ENCODE data around the gene KLF3.
"Not testable (repeated sequence)": the region's sequence is repeated elsewhere in the genome, so short reads cannot be mapped to it uniquely, and the experiment has no call there.

Gene KLF3

DNA sequence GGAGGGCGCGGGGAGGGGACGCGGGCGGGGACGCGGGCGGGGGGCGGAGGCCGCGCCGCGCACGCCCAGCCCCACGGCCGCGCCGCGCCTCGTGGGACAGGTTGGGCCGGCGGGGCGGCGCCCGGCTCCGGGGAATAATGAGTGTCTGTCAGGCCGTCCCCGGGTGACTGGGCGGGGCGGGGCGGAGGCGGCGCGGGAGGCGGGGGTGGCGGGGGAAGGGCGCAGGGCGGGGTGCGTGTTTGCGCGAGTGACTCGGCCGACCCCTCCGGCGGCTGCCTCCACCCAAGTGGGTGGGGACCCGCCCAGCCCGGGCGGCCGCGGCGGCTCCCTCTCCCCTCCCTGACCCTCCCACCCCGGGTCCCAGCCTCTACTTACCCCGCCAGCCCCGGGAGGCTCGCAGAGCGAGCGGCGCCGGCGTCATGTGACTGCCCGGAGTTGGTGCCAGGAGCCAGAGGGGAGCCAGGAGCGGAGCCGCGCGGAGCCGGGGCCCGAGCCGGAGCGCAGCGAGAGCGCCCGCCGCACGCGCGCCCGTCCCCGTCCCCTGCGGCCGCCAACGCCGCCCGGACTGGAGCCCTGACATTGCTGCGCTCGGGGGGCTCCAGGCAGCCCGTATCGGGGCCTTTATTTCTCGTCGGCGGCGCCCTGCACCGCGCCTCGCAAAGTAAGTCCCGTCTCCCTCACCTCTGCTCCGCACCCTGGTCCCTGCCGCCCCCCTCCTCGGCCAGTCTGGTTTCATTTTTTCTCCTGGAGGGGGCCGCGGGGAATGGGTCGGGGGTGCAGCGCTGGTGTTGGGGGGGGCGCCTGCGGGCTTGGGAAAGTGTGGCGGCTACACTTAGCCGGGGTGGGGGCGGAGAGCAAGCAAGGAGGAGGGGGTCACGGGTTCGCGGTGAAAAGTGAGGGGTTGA is at the start of gene KLF3:
KLF3 (plus strand) TSS at position 399 of the 905 bp plus-strand sequence. CDS start 16,427 bp downstream, outside the sequence.
- H3K4me1 ChIP-seq (ENCODE audit: control insufficient read depth, insufficient read depth, low read length): peaks cover 38% of the 10 kb centered on the region
- H3K9ac ChIP-seq (ENCODE audit: low read depth, low read length): peak within 1 kb of the TSS; percentile 82
- H3K4me3 ChIP-seq (ENCODE audit: low read depth, low read length): peak within 1 kb of the TSS; percentile 72
- H3K9me3 ChIP-seq (ENCODE audit: control insufficient read depth, insufficient read depth, low read length): no peaks in the 10 kb centered on the region
- H3K27me3 ChIP-seq (ENCODE audit: control insufficient read depth, insufficient read depth, low read length): peaks cover 19% of the 10 kb centered on the region
- peak within 1 kb of the TSS; percentile 98 for H3K27ac ChIP-seq (ENCODE audit: low read depth, low read length)
- H3K36me3 ChIP-seq (ENCODE audit: control insufficient read depth, insufficient read depth, low read length): no peaks in the 10 kb centered on the region

DNA sequence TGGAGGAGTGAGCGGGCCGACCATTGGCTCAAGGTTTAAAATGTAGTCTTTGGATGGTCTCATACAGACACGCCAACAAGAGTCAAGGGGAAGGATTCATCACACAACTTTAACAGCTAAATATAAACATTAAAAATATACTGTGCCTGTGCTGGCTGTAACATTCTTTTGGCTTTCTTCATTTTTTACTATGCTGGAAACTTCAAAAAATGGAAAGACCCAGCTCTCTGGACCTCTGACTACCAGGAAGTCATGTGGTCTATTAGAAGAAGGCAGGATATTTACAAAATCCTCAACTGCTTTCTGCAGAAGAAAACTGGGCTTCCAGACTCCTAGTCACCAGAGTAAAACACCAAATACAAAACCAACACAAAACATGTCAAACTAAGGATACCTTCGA is 49.8 kb upstream of the KLF3 start:
- no peak overlapping the region for H3K27ac ChIP-seq (ENCODE audit: low read depth, low read length)
- H3K4me3 ChIP-seq (ENCODE audit: low read depth, low read length): no peak overlapping the region
- no peaks in the 10 kb centered on the region for H3K27me3 ChIP-seq (ENCODE audit: control insufficient read depth, insufficient read depth, low read length)
- H3K4me1 ChIP-seq (ENCODE audit: control insufficient read depth, insufficient read depth, low read length): 0 out of 2 replicates have a peak, but pooled peaks cover 3% of the 10 kb centered on the region
- H3K36me3 ChIP-seq (ENCODE audit: control insufficient read depth, insufficient read depth, low read length): no peaks in the 10 kb centered on the region
- no peaks in the 10 kb centered on the region for H3K9me3 ChIP-seq (ENCODE audit: control insufficient read depth, insufficient read depth, low read length)
- no peak overlapping the region for H3K9ac ChIP-seq (ENCODE audit: low read depth, low read length)

DNA sequence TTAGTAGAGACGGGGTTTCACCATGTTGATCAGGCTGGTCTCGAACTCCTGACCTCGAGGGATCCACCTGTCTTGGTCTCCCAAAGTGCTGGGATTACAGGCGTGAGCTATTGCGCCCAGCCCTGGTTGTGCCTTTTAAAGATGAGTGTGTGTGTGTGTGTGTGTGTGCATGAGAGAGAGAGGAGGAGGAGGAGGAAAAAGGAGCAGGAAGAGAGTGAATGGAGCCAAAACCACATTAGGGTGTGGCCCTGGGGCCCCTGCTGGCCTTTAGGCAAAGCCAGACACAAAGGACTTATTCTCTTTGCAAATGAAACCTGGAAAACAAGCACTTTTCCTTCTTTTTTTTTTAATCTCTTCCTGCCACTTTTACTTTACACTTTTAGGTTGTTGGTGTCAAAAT is 48.2 kb upstream of the KLF3 start:
- Histone ChIP-seq H3K4me1 (ENCODE audit: control insufficient read depth, insufficient read depth, low read length) (no peaks in the 10 kb centered on the region), H3K27me3 (ENCODE audit: control insufficient read depth, insufficient read depth, low read length) (no peaks in the 10 kb centered on the region), H3K4me3 (ENCODE audit: low read depth, low read length) (no peak overlapping the region), H3K9me3 (ENCODE audit: control insufficient read depth, insufficient read depth, low read length) (no peaks in the 10 kb centered on the region), H3K27ac (ENCODE audit: low read depth, low read length) (no peak overlapping the region), H3K9ac (ENCODE audit: low read depth, low read length) (no peak overlapping the region), H3K36me3 (ENCODE audit: control insufficient read depth, insufficient read depth, low read length) (no peaks in the 10 kb centered on the region)

DNA sequence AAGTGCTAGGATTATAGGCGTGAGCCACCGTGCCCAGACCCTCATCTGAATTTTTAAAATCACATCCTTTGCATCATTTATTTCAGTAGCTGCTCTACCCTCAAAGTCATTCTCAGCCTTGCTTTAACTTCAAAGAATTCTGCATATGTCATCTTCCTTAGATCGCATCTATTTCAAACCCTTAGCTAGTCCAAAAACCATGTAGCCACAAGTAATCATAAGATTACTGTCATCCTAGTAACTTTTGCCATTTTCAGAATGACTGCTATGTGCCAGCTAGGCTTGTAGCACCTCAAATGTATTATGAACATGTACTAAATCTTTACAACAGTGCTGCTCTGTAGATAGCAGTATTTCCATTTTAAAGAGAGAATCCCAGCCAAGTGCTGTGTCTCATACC is 45.5 kb upstream of the KLF3 start:
- Histone ChIP-seq H3K9ac (ENCODE audit: low read depth, low read length) (no peak overlapping the region), H3K27ac (ENCODE audit: low read depth, low read length) (no peak overlapping the region), H3K4me3 (ENCODE audit: low read depth, low read length) (no peak overlapping the region), H3K27me3 (ENCODE audit: control insufficient read depth, insufficient read depth, low read length) (no peaks in the 10 kb centered on the region), H3K9me3 (ENCODE audit: control insufficient read depth, insufficient read depth, low read length) (no peaks in the 10 kb centered on the region), H3K36me3 (ENCODE audit: control insufficient read depth, insufficient read depth, low read length) (no peaks in the 10 kb centered on the region), H3K4me1 (ENCODE audit: control insufficient read depth, insufficient read depth, low read length) (no peaks in the 10 kb centered on the region)

DNA sequence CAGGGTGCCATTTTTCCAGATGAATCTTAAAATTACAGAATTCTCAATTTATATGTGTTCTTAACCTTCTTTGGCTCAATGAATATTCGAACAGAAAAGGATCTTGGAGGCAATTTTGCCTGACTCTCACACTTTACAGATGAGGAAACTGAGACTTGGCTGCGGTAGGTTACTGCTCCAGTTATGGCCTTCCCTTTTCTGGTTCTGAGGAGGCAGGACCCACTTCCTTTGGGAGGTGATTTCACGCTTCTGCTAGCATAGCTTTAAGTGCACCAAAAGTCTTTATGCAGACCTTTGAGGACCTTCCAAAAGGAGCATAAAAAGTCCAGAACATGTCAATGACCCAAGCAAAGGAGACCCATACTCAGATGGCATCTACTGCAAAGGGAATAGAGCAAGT is 44.7 kb upstream of the KLF3 start:
- Histone ChIP-seq H3K36me3 (ENCODE audit: control insufficient read depth, insufficient read depth, low read length) (no peaks in the 10 kb centered on the region), H3K4me3 (ENCODE audit: low read depth, low read length) (no peak overlapping the region), H3K27me3 (ENCODE audit: control insufficient read depth, insufficient read depth, low read length) (no peaks in the 10 kb centered on the region), H3K4me1 (ENCODE audit: control insufficient read depth, insufficient read depth, low read length) (no peaks in the 10 kb centered on the region), H3K9me3 (ENCODE audit: control insufficient read depth, insufficient read depth, low read length) (no peaks in the 10 kb centered on the region), H3K9ac (ENCODE audit: low read depth, low read length) (no peak overlapping the region), H3K27ac (ENCODE audit: low read depth, low read length) (no peak overlapping the region)

DNA sequence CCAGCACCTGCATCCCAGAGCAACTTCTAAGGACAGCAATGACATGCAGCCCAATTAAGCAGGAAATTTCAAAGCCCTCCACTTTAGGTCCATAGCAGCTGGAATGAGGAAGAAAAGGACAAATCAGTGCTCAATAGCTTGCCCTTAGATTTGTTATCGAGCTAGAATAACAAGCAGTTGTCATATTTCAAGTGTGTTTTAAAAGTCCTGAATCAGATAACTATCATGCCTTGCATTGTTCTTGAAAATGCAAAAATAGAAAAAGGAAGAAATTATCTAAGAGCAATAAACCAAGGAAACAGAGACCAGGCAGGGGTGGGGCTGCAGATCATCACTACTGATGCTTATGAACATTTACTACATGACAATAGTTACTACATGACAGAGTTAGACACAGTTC is 43.9 kb upstream of the KLF3 start:
- H3K27ac ChIP-seq (ENCODE audit: low read depth, low read length): no peak overlapping the region
- no peaks in the 10 kb centered on the region for H3K36me3 ChIP-seq (ENCODE audit: control insufficient read depth, insufficient read depth, low read length)
- H3K4me1 ChIP-seq (ENCODE audit: control insufficient read depth, insufficient read depth, low read length): no peaks in the 10 kb centered on the region
- H3K9ac ChIP-seq (ENCODE audit: low read depth, low read length): no peak overlapping the region
- H3K27me3 ChIP-seq (ENCODE audit: control insufficient read depth, insufficient read depth, low read length): no peaks in the 10 kb centered on the region
- H3K4me3 ChIP-seq (ENCODE audit: low read depth, low read length): no peak overlapping the region
- no peaks in the 10 kb centered on the region for H3K9me3 ChIP-seq (ENCODE audit: control insufficient read depth, insufficient read depth, low read length)

DNA sequence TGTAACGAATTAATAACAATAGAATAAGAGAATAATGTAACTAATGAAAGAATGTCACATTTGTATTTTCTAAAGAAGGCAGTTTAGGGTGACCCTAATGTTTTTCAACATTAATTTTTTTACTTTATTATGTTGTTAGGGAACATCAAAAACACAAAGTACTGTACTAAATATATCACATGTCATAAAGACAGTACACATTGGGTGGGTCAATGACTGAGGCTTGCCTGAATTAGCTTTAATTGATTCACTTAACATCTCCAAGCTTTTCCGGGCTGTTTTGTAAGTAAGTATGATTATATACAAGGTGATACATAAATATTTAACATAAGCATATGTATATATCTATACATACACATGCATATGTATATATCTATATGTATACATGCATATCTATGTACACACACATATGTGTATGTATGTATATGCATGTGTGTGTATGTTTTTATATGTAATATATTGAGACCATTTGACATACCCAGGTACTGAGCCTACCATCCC is 43.4 kb upstream of the KLF3 start:
- no peaks in the 10 kb centered on the region for H3K27me3 ChIP-seq (ENCODE audit: control insufficient read depth, insufficient read depth, low read length)
- no peaks in the 10 kb centered on the region for H3K4me1 ChIP-seq (ENCODE audit: control insufficient read depth, insufficient read depth, low read length)
- no peaks in the 10 kb centered on the region for H3K36me3 ChIP-seq (ENCODE audit: control insufficient read depth, insufficient read depth, low read length)
- H3K27ac ChIP-seq (ENCODE audit: low read depth, low read length): no peak overlapping the region
- H3K9me3 ChIP-seq (ENCODE audit: control insufficient read depth, insufficient read depth, low read length): no peaks in the 10 kb centered on the region
- H3K9ac ChIP-seq (ENCODE audit: low read depth, low read length): no peak overlapping the region
- no peak overlapping the region for H3K4me3 ChIP-seq (ENCODE audit: low read depth, low read length)

DNA sequence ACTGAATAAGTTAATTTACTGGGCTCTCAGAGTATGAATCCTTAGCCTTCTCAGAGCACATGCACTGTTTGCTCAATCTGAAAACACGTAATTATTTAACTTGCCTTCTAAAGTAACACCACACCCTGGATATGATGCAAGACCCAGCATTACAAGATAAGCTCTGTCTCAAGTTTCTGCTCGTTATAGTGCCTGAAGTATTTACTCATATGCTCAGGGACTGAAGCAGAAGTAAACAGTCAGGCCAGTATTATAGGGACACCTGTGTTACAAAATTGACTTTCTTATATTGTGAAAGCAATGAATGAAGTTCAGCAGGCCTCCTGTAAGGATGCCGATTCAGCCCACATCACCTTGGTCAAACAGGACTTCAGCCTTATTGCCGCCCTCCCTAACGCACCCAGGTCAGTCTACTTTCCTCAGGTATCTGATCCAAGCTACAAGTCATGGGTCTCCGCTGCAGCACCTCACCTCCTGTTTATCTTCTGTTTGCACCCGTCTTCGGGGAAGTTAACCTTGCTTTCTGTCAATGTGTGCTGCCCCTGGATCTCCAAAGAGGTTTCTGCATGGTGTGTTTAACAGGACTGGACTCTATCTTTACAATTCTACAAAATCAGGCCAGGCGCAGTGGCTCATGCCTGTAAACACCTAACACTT is 42.8 kb upstream of the KLF3 start:
- H3K9ac ChIP-seq (ENCODE audit: low read depth, low read length): no peak overlapping the region
- no peaks in the 10 kb centered on the region for H3K4me1 ChIP-seq (ENCODE audit: control insufficient read depth, insufficient read depth, low read length)
- H3K27ac ChIP-seq (ENCODE audit: low read depth, low read length): no peak overlapping the region

GRCh38 chr4:38621831-38622230 is 42.2 kb upstream of the KLF3 start:
- Histone ChIP-seq H3K9me3 (ENCODE audit: control insufficient read depth, insufficient read depth, low read length) (no peaks in the 10 kb centered on the region), H3K27me3 (ENCODE audit: control insufficient read depth, insufficient read depth, low read length) (no peaks in the 10 kb centered on the region), H3K4me1 (ENCODE audit: control insufficient read depth, insufficient read depth, low read length) (no peaks in the 10 kb centered on the region), H3K27ac (ENCODE audit: low read depth, low read length) (no peak overlapping the region), H3K36me3 (ENCODE audit: control insufficient read depth, insufficient read depth, low read length) (no peaks in the 10 kb centered on the region), H3K4me3 (ENCODE audit: low read depth, low read length) (no peak overlapping the region), H3K9ac (ENCODE audit: low read depth, low read length) (no peak overlapping the region)

More for the DNA sequence above, 42.8 kb upstream of the KLF3 start:
- Histone ChIP-seq H3K4me3 (ENCODE audit: low read depth, low read length) (no peak overlapping the region), H3K27me3 (ENCODE audit: control insufficient read depth, insufficient read depth, low read length) (no peaks in the 10 kb centered on the region), H3K9me3 (ENCODE audit: control insufficient read depth, insufficient read depth, low read length) (no peaks in the 10 kb centered on the region), H3K36me3 (ENCODE audit: control insufficient read depth, insufficient read depth, low read length) (no peaks in the 10 kb centered on the region)

DNA sequence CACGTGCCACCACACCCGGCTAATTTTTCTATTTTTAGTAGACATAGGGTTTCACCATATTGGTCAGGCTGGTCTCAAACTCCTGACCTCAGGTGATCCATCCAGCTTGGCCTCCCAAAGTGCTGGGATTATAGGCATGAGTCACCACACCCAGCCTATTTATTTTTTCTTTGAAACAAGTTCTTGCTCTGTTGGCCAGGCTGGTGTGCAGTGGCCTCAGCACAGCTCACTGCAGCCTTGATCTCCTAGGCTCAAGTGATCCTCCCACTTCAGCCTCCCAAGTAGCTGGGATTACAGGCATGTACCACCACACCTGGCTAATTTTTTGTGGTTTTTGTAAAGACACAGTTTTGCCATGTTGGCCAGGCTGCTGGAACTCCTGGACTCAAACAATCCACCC is 41.7 kb upstream of the KLF3 start:
- H3K9me3 ChIP-seq (ENCODE audit: control insufficient read depth, insufficient read depth, low read length); H3K27ac ChIP-seq (ENCODE audit: low read depth, low read length); H3K36me3 ChIP-seq (ENCODE audit: control insufficient read depth, insufficient read depth, low read length); H3K27me3 ChIP-seq (ENCODE audit: control insufficient read depth, insufficient read depth, low read length); H3K4me1 ChIP-seq (ENCODE audit: control insufficient read depth, insufficient read depth, low read length); H3K4me3 ChIP-seq (ENCODE audit: low read depth, low read length); H3K9ac ChIP-seq (ENCODE audit: low read depth, low read length): not testable (repeated sequence)

DNA sequence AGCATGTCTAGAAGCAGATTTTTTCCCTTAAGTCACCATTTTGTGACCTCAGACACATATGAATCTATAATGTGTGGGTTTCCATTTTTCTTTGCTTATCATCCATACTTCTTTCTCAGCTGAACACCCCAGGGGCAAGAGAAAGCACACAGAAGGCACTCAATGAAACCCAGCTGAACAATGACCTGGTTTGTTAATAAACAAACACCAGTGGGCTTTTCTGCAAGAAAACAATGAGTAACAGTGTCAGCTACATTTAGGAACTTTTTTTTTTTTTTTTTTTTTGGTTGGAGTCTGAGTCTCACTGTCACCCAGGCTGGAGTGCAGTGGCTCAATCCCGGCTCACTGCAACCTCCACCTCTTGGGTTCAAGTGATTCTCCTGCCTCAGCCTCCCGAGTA is 40.7 kb upstream of the KLF3 start:
- no peaks in the 10 kb centered on the region for H3K27me3 ChIP-seq (ENCODE audit: control insufficient read depth, insufficient read depth, low read length)
- no peaks in the 10 kb centered on the region for H3K4me1 ChIP-seq (ENCODE audit: control insufficient read depth, insufficient read depth, low read length)
- H3K36me3 ChIP-seq (ENCODE audit: control insufficient read depth, insufficient read depth, low read length): no peaks in the 10 kb centered on the region
- H3K9ac ChIP-seq (ENCODE audit: low read depth, low read length): no peak overlapping the region
- no peak overlapping the region for H3K4me3 ChIP-seq (ENCODE audit: low read depth, low read length)
- H3K27ac ChIP-seq (ENCODE audit: low read depth, low read length): no peak overlapping the region
- no peaks in the 10 kb centered on the region for H3K9me3 ChIP-seq (ENCODE audit: control insufficient read depth, insufficient read depth, low read length)

Data from HUES48 (cell line).